B cell (primary cell): Measurements from ENCODE around the gene RBM25. TPM values are rescaled to one million over a fixed set of nuclear protein-coding genes. Genes with fewer than 3 reads are reported as not detected.
A peak's percentile ranks its signal among the peaks of the same experiment; 100 is the strongest.

Experiments
- ATAC-seq: fragments of 200-7000 bp; cut with Tn5 transposase; one replicate; pipeline ENCODE4 v1.10.0; 2021; ENCODE audit warnings: low read depth, mild to moderate bottlenecking, moderate number of reproducible peaks, moderate library complexity
- CTCF ChIA-PET: fragments of 350-600 bp; sonication (Branson Sonifier 250); formaldehyde crosslinking; loops from one replicate; lab custom pipeline; 2021; ENCODE audit warnings: antibody characterized with exemption, inconsistent platforms; lab: Charles Lee
- POLR2A ChIA-PET: fragments of 350-600 bp; sonication (Branson Sonifier 250); formaldehyde crosslinking; loops from one replicate; lab custom pipeline; 2021; ENCODE audit warnings: antibody characterized with exemption; lab: Charles Lee
- DNase-seq: peaks from one replicate; pipeline ENCODE4 v3.0.0; 2013
- H2AFZ ChIP-seq: 2 replicates; pipeline ENCODE4 v1.6.1; 2012; ENCODE audit warnings: mild to moderate bottlenecking, low read depth, low read length; ENCODE audit not compliant: insufficient read depth, poor library complexity, severe bottlenecking
- H3K27ac ChIP-seq, 2 donors: 1 replicate in 1 of 2; 2 replicates in 1 of 2; pipeline ENCODE4 v1.5.1; 2012 to 2013; ENCODE audit warnings: low read length in 2 of 2, mild to moderate bottlenecking in 2 of 2, moderate library complexity in 1 of 2
- H3K27me3 ChIP-seq, 4 experiments: fragments of 200-600 bp in 1 of 4; sonication (generic) in 1 of 4; replicated peaks in 1 of 4; 1 replicate in 2 of 4; 2 replicates in 2 of 4; pipeline versions ENCODE4 v1.6.1 to v1.7.0; 2013 to 2016; ENCODE audit warnings: low read length in 3 of 4, mild to moderate bottlenecking in 2 of 4, mixed read lengths in 1 of 4, moderate library complexity in 1 of 4; ENCODE audit not compliant: insufficient read depth in 4 of 4, control insufficient read depth in 3 of 4; ENCODE audit errors: control extremely low read depth in 1 of 4
- H3K36me3 ChIP-seq, 2 experiments: replicated peaks in 1 of 2; 1 replicate in 1 of 2; 2 replicates in 1 of 2; pipeline versions ENCODE4 v1.6.1 to v1.7.1; 2013; ENCODE audit warnings: low read length in 1 of 2; ENCODE audit not compliant: insufficient read depth in 2 of 2, control insufficient read depth in 1 of 2; ENCODE audit errors: control extremely low read depth in 1 of 2, extremely low read depth in 1 of 2
- H3K4me1 ChIP-seq, 2 donors: fragments of 200-600 bp in 1 of 2; sonication (generic) in 1 of 2; 1 replicate in 1 of 2; 2 replicates in 1 of 2; pipeline versions ENCODE4 v1.5.1 to v1.6.1; 2013 to 2017; ENCODE audit warnings: low read length in 2 of 2; ENCODE audit not compliant: control insufficient read depth in 2 of 2, insufficient read depth in 2 of 2
- H3K4me2 ChIP-seq: replicated peaks from 2 replicates; pipeline ENCODE3; 2012; ENCODE audit warnings: mild to moderate bottlenecking, low read depth, low read length; ENCODE audit not compliant: poor library complexity, severe bottlenecking
- H3K4me3 ChIP-seq, 5 experiments: fragments of 200-600 bp in 1 of 5; sonication (generic) in 1 of 5; 1 replicate in 3 of 5; 2 replicates in 2 of 5; pipeline versions ENCODE4 v1.5.1 to v1.7.0; 2011 to 2016; ENCODE audit warnings: low read length in 4 of 5, mild to moderate bottlenecking in 4 of 5, low read depth in 2 of 5, control low read depth in 1 of 5, moderate library complexity in 1 of 5; ENCODE audit not compliant: insufficient read depth in 1 of 5; ENCODE audit errors: control extremely low read depth in 1 of 5, extremely low read depth in 1 of 5
- H3K79me2 ChIP-seq: fragments of 200-600 bp; sonication (generic); one replicate; pipeline ENCODE4 v1.6.0; 2016; ENCODE audit warnings: low read length; ENCODE audit not compliant: control insufficient read depth, insufficient read depth
- H3K9ac ChIP-seq: fragments of 200-600 bp; sonication (generic); 2 replicates; pipeline ENCODE4 v1.6.1; 2017; ENCODE audit warnings: mild to moderate bottlenecking, low read length, moderate library complexity
- H3K9me3 ChIP-seq, 3 donors: one replicate each; pipeline versions ENCODE4 v1.6.1 to v1.7.1; 2013; ENCODE audit warnings: low read length in 2 of 3; ENCODE audit not compliant: control insufficient read depth in 2 of 3, insufficient read depth in 1 of 3; ENCODE audit errors: control extremely low read depth in 1 of 3
- H4K20me1 ChIP-seq: 2 replicates; pipeline ENCODE4 v1.6.0; 2012; ENCODE audit warnings: mild to moderate bottlenecking, low read length; ENCODE audit not compliant: insufficient read depth, control insufficient read depth, poor library complexity, severe bottlenecking
- H3K27ac Mint-ChIP-seq: one replicate; pipeline ENCODE4 v1.8.0; 2021; ENCODE audit warnings: mixed read lengths
- H3K27me3 Mint-ChIP-seq: one replicate; pipeline ENCODE4 v1.8.0; 2021; ENCODE audit warnings: mixed read lengths
- H3K4me1 Mint-ChIP-seq: one replicate; pipeline ENCODE4 v1.8.0; 2021; ENCODE audit warnings: mixed read lengths
- H3K4me3 Mint-ChIP-seq: one replicate; pipeline ENCODE4 v1.8.0; 2021; ENCODE audit warnings: mixed read lengths
- H3K9me3 Mint-ChIP-seq: one replicate; pipeline ENCODE4 v1.8.0; 2022; ENCODE audit warnings: mixed read lengths; ENCODE audit not compliant: insufficient read depth
- CTCF ChIP-seq: fragments of 200-600 bp; IDR thresholded peaks from one replicate; pipeline ENCODE4 v1.8.0; 2022; ENCODE audit warnings: antibody characterized with exemption, mild to moderate bottlenecking
- EZH2 ChIP-seq: IDR thresholded peaks from 2 replicates; pipeline ENCODE4 v1.6.1; 2012; ENCODE audit warnings: borderline replicate concordance, low read depth, mild to moderate bottlenecking, moderate library complexity, low read length; ENCODE audit not compliant: insufficient read depth, poor library complexity, severe bottlenecking
- WGBS: methylation state at CpG from one replicate; pipeline ENCODE4 v1.1.5; 2013; ENCODE audit warnings: missing lambda C conversion rate; ENCODE audit not compliant: insufficient coverage; 5-methylcytosine and 5-hydroxymethylcytosine counted together
- intact Hi-C: fragments of 100-400 bp; cut with micrococcal nuclease; formaldehyde crosslinking; loops from one replicate; pipeline ENCODE4 v1.10.0; 2022
- polyA plus RNA-seq: library from polyadenylated mRNA; depleted of rRNA; stranded (reverse); fragments of >200 nt; gene quantifications from 2 replicates; pipeline ENCODE4 v1.2.3, GENCODE V29; 2012
- total RNA-seq, 2 donors: library from RNA; stranded (reverse); fragments of 120-200 nt in 1 of 2; gene quantifications; 1 replicate in 1 of 2; 2 replicates in 1 of 2; pipeline versions ENCODE4 v1.2.3 to v1.2.4, GENCODE V29; 2013 to 2022

The RBM25 gene
- total and polyA plus RNA-seq, 2 donors (not counting 1 experiment from before 2014, with no cell fraction given) = 20.2 to 137 TPM

- H4K20me1 ChIP-seq = peaks cover under 1% of the 10 kb centered on the region
- peak within 1 kb of the TSS; percentile 93 for H3K4me2 ChIP-seq
- Mint-ChIP-seq H3K4me3 (peak within 1 kb of the TSS; percentile 96), H3K4me1 (peaks cover 38% of the 10 kb centered on the region), H3K9me3 (no peaks in the 10 kb centered on the region), H3K27me3 (no peaks in the 10 kb centered on the region), H3K27ac (peak within 1 kb of the TSS; percentile 94)
- H3K27me3 ChIP-seq = no peaks in the 10 kb centered on the region
- DNase-seq = peak; percentile 92
- peaks cover 16 to 18% of the 10 kb centered on the region in 2 donors for H3K4me1 ChIP-seq
- peaks cover 0 to 16% of the 10 kb centered on the region in 2 experiments for H3K36me3 ChIP-seq
- H3K27ac ChIP-seq = peak within 1 kb of the TSS in 1 of 2 donors; percentile 71
- peak within 1 kb of the TSS; percentile 99 for H2AFZ ChIP-seq
- ChIA-PET CTCF (interaction anchor here (0.6 to 1.8 kb wide), 3 partner anchors 29 to 142 kb away, joined by 3 to 8 read pairs (median 3); partner anchors contain the start of gene RBM25), POLR2A (interaction anchor here (0.6 to 1.3 kb wide), 3 partner anchors 31 to 284 kb away, joined by 3 to 12 read pairs (median 6); partner anchors contain the start of genes PSEN1 and RBM25)
- ATAC-seq = peak; percentile 99
- TF ChIP-seq EZH2 (no peak), CTCF (no peak)
- WGBS = under 1% methylated on average over 29 of the region's 42 CpGs
- H3K9me3 ChIP-seq = no peaks in the 10 kb centered on the region
- peaks cover 36% of the 10 kb centered on the region for H3K79me2 ChIP-seq
- intact Hi-C loops = loop anchor here (1.0 kb wide), 4 partner anchors 31 to 510 kb away; partner anchors contain the start of genes DPF3, PSEN1 and RBM25
- H3K9ac ChIP-seq = peak within 1 kb of the TSS; percentile 93
- H3K4me3 ChIP-seq = peak within 1 kb of the TSS; percentile 69 to 97 (median 95)
Measured at GRCh38 chr14:73026845-73027542, 31.3 kb upstream of the RBM25 start, which contains the start of gene ZFYVE1. Gene ZFYVE1, minus strand, starts transcription at chr14:73027106. Its CDS starts 2,598 bp downstream, at chr14:73024508.
